Stimulated activated CD8-positive, alpha-beta memory T cell treated with anti-CD3 and anti-CD28 coated beads, Interleukin-4, amount 100 ng/mL, for 24 hours (primary cell): ENCODE measurements around the gene NECTIN2.
"Not testable (repeated sequence)": the region's sequence is repeated elsewhere in the genome, so short reads cannot be mapped to it uniquely, and the experiment has no call there.

Source experiments
- DNase-seq: peaks from one replicate; pipeline ENCODE4 v3.0.0-alpha.2; 2020; ENCODE audit warnings: low read depth

Gene NECTIN2

DNA sequence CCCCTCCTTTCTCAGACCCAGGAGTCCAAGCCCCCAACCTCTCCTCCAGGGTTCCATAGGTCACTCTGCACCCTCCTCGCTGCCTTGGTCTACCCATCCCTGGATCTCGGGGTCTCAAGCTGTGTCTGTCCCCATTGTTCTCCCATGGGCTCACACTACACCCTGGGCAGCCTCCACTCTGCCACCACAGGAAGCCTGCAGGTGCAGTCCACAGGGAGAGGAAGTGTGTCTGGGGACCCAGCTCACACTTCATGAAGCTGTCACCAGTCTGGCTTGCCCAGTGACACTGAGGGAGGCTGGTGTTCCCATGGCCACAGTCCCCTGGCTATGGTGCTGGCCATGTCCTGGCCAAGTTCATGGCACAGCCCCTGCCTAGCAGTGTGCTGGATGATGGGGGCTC lies 5.3 kb downstream of the NECTIN2 start:
- DNase-seq, result no peak

DNA sequence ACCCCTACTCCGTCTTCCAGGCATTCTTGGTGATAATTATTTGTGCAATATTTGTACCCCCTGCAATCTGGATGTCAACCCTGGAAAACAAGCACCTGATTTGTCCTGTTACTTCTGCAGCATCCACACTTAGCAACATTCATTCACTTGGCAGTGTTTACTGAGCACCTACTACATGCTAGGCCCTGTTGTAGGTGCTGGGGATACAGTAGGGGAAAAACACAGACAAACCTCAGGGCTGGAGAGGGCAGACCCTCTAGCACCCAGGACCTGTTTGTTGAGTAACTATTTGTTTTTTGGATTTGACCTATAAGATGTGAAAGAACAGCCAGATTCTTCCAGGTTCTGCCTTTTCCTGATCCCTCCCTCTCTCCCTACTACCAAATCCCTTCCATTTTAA lies 9.5 kb downstream of the NECTIN2 start:
- no peak for DNase-seq

GRCh38 chr19:44856421-44857083 lies 10.5 kb downstream of the NECTIN2 start:
- DNase-seq, result no peak

DNA sequence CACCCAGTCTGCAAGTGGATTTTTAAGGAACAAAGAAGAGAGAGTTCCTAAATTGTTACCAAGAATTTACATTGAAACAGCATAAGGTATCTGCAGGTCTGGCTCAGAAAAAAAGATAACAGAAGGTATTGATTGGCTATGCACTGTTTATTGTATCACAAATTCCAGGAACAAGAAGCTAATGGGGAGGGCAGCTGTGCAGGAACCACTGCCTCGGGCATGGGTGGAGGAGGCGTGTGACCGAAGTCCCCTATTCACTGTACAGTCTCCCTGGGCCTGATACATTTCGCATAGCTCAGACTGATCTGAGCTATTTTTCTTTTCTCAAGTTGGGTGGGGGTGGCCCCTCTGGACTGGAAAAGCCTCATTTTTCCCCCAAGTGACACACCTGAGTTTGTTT lies 11.7 kb downstream of the NECTIN2 start:
- DNase-seq, result no peak

GRCh38 chr19:44861576-44861975 lies 15.5 kb downstream of the NECTIN2 start:
- DNase-seq, result not testable (repeated sequence)

DNA sequence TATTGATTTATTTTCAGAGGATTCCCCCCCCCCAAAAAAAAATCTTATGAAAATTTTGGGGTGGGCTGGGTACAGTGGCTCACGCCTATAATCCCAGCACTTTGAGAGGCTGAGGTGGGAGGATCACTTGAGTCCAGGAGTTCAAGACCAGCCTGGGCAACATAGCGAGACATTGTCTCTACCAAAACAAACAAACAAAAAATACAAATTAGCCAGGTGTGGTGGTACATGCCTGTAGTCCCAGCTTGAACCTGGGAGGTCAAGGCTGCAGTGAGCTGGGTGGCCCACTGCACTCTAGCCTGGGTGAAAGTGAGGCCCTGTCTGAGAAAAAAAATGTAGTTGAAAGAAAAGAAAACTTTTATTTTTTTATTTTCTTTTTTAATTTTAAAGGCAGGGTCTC lies 17.9 kb downstream of the NECTIN2 start:
- DNase-seq, result no peak

GRCh38 chr19:44865196-44865767 lies 19.2 kb downstream of the NECTIN2 start:
- no peak for DNase-seq

- no peak for DNase-seq
Observed at GRCh38 chr19:44866664-44867063, 20.6 kb downstream of the NECTIN2 start.

DNA sequence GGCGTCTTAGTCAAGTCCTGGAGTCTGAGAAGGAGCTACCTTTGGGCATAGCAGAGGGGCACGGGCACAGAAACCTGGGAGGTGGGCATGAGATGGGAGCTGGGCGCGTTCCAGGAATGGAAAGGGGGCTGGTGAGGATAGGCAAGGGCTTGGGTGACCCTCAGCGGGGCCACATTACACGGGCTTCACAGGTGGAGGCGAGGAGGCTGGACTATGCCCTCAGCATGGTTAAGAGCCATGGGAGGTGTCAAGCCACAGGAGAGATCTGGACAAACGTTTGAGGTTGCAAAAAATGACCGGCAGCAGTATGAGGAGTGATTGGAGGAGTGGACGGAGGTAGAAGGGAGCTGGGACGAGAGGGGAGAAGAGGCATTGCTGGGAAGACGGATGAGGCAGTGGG lies 21.5 kb downstream of the NECTIN2 start:
- no peak for DNase-seq

GRCh38 chr19:44869733-44870470 lies 23.8 kb downstream of the NECTIN2 start:
- no peak for DNase-seq

GRCh38 chr19:44871809-44872208 lies 25.7 kb downstream of the NECTIN2 start:
- DNase-seq, result no peak

DNA sequence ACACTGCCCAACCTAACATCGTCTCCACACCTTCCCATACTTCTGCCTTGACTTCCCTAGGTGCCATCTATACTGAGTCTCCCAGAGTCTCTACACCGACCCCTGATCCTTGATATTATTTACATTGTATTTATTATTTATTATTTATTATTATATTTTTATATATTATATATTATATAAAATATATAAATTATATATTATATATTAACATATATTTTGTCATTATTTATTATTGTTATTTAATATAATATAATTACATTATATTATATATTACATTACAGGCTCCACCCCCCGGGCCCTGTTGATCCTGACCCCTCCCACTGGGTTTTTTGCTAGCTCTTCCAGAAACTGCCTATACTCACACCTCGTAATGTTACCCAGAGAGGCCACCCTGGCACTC lies 26.6 kb downstream of the NECTIN2 start:
- DNase-seq, result no peak

- no peak for DNase-seq
Observed at GRCh38 chr19:44874317-44874716, 28.2 kb downstream of the NECTIN2 start.

- no peak for DNase-seq
Observed at GRCh38 chr19:44875666-44876451, 29.8 kb downstream of the NECTIN2 start.

DNA sequence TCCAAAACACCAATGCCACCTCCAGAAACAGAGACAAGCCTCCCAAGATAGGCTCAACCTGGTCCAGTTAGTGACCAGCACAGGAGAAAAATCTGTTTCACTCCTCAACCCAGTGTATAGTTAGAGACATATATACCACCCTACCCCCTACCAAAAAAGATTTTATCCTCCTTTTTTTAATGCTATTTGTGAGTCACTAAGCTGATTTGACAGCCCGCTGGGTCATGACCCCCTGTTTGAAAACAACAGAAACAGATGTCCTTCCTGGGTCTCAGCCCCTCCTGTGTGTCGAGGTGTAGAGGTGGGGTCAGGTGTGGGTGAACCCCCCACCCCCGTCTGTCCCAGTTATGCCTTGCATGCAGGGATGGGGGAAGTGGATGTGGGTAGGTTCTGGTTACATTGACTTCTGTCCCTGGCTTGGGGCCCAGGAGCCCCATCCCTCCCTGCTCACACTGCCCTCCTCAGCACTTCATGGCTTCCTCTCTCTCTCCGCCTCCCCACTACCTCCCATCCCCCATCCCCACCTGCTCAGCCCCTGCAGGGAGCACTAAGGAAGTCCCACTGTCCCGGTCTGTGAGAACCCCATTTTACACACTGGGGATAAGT lies 30.9 kb downstream of the NECTIN2 start:
- DNase-seq, result no peak

GRCh38 chr19:44878120-44878865 lies 32.2 kb downstream of the NECTIN2 start:
- DNase-seq, result no peak

DNA sequence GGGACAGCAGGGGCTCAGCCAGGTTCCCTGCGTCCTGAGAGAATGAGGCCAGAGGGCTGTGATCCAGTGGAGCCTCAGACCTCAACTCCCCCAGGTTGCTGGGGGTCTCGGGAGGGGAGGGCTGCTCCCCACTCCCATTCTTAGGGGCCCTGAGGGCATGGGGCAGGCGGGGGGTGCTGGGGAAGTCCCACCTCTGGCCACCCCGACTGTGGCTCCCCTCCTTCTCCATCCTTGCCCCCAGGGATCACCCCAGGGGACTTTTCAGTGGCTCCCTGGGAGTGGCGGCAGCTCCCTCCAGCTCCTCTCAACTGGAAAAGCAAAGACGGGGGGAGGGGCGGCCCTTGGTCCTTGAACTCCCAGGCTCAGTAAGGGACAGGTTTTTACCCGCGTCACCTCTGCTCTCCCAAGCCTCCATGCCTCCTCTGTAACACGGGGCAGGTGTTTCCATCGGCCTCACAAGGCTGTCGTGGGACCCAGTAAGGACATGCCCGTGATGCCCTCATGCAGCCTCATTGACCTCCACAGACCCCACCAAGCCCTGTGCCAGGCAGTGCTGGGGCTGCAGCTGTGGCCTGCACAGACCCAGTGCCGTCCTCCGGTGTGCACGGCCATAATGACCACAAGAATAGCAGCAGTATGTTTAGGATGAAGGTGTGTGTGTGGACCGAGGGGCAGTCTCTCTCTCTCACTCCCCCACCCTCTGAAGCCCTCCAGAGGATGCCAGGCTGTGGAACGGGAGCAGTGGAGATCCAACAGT lies 33.4 kb downstream of the NECTIN2 start:
- no peak for DNase-seq

- DNase-seq, result no peak
Observed at GRCh38 chr19:44882063-44882462, 36.0 kb downstream of the NECTIN2 start.

DNA sequence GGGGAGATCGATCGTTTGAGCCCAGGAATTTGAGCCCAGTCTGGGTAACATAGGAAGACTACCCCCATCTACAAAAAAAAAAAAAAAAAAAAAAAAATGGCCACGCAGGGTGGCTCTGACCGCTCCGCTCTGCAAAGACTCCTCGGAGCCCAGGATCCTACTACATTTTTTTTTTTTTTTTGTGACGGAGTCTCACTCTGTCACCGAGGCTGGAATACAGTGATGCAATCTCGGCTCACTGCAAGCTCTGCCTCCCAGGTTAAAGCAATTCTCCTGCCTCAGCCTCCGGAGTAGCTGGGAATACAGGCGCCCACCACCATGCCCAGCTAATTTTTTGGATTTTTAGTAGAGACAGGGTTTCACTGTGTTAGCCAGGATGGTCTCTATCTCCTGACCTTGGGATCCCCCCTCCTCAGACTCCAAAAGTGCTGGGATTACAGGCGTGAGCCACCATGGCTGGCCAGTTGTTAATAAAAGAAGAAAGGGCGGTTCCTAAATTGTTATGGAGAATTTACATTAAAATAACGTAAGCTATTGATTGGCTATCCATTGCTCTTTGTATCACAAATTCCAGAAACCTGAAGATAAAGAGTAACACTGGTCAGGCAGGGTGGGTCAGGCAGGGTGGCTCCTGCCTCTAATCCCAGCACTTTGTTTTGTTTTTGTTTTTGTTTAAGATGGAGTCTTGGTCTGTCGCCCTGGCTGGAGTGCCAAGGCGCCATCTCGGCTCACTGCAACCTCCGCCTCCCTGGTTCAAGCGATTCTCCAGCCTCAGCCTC lies 36.7 kb downstream of the NECTIN2 start:
- not testable (repeated sequence) for DNase-seq

DNA sequence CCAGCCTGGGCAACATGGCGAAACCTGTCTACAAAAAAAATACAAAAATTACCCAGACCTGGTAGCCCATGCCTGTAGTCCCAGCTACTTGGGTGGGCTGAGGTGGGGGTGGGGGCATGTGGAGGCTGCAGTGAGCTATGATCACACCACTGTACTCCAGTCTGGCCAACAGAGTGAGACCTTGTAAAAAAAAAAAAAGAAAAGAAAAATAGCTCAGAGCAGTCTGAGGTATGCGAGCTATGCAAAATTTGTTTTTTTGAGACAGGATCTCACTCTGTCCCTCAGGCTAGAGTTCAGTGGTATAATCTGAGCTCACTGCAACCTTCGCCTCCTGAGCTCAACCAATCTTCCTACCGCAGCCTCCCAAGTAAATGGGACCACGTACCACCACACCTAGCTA lies 37.8 kb downstream of the NECTIN2 start:
- no peak for DNase-seq
